Hematopoietic multipotent progenitor cell treated with erythropoietin and hydrocortisone succinate and interleukin-3 and kit ligand, for 17 days (in vitro differentiated cells): ENCODE results near the gene RBL1.
"Not testable (repeated sequence)": the region's sequence is repeated elsewhere in the genome, so short reads cannot be mapped to it uniquely, and the experiment has no call there.

Source experiments
- DNase-seq: peaks from one replicate; pipeline ENCODE4 v3.0.0-alpha.2; 2015; ENCODE audit warnings: low spot score

Gene RBL1

GRCh38 chr20:37095599-37096414 lies at the start of gene RBL1:
Gene RBL1 (minus strand): TSS chr20:37095997. CDS start chr20:37095928, 69 bp downstream.
- DNase-seq = peak; percentile 57

DNA sequence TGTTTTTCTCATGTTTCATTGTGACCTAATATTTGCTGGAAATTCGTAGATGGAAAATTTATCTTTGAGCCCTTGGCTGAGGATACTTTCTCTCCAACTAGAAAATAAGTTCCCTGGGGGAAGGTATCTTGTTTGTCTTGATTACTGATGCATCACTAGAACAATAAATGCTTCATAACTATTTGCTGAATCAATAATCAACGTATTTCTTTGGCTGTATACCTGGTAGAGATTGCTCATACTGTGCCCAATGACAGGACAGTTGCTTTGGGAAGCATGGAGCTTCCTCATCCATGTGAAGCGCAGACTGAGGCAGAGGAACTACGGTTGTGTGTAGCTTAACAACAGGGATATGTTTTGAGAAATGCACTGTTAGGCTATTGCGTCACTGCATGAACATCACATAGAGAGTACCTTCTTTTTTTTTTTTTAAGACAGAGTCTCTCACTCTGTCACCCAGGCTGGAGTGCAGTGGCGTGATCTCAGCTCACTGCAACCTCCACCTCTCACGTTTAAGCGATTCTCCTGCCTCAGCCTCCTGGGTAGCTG lies 49.1 kb upstream of the RBL1 start:
- no peak for DNase-seq

DNA sequence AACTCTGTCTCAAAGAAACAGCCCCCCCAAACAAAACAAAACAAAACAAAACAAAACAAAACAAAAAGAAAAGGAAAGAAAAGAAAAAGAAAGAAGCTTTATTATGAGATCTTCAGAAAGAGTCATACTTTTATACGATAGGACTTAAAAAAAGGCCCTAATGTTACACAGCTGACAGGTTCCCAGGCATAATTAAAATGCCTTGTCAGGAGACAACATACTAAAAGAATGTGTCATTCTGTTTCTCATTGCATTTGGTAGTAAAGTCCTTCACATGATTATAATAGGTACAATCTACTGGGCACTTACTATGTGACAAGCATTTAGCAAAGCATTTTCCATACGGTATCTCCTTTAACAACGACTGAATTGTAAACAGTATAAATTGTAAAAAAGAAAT lies 46.9 kb upstream of the RBL1 start:
- no peak for DNase-seq

DNA sequence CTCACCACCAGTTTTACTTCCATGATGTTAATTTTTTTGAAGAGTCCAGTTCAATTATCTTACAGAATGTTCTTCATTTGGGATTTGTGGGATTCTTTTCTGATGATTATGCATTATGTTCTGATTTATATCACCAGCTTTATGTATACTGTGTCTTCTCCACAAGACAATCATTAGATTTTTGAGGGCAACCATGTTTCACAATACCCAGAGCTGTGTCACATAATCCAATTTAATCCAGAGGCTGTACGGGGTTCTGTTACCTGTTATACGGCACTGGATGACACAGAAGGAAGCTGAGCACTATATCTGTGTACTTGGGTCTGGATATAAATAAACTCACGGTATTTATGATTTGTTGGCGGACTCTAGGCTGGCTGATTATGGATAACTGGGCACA lies 41.8 kb upstream of the RBL1 start:
- DNase-seq = no peak

- no peak for DNase-seq
Measured at GRCh38 chr20:37133952-37134351, 38.2 kb upstream of the RBL1 start.

DNA sequence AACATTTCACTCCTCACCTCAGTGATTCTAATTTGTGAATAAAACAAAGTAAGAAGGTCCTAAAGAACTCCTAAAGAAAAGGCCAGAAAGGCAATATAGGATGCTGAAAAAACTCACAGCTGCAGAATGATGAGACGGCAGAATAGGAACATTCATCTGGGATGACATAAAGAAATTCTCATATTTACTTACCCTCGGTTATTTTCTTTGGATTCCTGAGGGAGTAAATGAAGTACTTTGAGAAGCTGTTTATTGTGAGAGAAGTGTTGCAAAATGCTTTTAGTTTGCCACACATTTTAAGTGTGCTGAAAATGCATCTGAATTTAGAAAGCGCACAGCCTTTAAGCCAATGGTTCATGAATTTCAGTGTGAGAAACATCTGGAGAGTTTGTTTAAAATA lies 35.7 kb upstream of the RBL1 start:
- DNase-seq = no peak

DNA sequence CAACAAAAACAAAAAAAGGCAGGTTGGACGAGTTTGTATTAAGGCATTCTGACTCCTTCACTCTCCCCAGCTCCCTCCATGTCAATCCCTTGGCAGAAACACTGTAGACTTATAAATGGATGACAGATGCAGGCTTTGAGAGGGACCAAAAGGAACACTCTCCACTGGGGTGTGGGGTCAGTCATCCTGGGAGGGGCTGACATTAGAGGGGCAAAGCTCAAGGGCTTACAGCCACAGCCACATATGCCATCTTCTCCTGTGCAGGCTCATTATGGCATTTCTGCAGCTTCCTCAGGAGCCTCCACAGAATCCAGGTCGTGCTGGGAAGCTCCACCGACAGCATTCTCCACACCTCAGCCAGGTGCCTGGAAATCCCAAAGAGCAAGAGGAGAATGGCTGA lies 33.0 kb upstream of the RBL1 start:
- no peak for DNase-seq

DNA sequence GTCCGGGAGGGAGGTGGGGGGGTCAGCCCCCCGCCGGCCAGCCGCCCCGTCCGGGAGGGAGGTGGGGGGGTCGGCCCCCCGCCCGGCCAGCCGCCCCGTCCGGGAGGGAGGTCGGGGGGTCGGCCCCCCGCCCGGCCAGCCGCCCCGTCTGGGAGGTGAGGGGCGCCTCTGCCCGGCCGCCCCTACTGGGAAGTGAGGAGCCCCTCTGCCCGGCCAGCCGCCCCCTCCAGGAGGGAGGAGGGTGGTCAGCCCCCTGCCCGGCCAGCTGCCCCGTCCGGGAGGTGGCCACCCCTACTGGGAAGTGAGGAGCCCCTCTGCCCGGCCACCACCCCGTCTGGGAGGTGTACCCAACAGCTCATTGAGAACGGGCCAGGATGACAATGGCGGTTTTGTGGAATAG lies 30.5 kb upstream of the RBL1 start:
- not testable (repeated sequence) for DNase-seq

- no peak for DNase-seq
Measured at GRCh38 chr20:37123441-37123840, 27.6 kb upstream of the RBL1 start.

DNA sequence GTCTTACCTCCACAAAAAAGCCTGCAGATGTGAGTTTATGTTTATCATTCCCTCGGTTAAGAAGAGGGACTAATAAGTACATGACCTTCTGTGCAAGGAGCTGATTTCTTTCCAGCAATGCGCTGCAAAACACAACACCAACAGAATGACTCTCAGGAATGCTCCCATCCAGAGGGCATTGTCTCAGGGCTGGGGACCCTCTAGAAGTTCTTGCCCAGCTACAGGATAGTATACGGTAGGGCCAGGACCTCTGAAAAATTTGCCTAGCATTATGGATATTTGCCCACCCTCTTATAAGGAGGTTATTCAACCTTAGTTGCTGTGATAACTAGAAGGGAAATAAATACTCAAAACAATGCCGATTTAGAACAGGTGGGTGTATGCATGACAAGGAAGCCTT lies 24.7 kb upstream of the RBL1 start:
- no peak for DNase-seq

DNA sequence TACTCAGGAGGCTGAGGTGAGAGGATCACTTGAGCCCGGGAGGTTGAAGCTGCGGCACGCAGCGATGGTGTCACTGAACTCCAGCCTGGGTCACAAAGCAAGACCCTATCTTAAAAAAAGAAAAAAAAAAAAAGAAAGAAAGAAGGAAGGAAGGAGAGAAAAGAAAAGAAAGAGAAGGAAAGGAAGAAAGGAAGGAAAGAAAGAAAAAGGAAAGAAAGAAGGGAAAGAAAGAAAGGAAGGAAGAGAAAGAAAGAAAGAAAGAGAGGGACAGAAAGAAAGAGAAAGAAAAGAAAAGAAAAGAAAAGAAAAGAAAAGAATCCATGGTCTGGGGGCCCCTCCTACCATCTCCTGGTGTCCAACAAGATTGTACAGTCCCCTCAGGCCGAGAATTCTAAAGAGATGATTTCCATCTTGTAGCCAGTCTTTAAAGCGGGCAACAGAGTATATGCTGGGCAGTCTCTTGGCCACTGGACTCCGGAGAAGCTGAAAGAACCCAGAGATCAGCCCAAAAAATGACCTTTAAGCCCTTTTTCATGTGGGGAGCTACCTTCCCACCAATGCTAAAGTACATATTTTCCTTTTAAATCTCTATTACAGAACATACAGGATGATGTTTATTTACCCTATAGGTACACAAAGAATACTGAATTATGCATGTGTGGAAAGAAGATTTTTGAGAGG lies 23.7 kb upstream of the RBL1 start:
- no peak for DNase-seq

DNA sequence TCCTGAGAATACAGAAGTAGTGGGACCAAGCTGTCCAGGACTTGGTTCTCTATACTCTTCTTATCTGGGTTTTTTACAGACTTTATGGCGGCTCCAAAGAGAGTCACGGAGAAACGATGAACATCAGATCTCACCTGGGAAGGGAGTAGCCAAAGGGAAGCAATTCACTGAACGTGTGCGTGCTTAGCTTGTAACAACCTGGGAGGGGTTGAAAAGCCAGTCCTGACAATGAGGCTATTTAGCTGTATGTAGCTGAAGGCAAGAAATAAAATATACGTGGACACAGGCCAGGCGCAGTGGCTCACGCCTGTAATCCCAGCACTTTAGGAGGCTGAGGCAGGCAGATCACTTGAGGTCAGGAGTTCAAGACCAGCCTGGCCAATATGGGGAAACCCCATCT lies 18.2 kb upstream of the RBL1 start:
- no peak for DNase-seq

GRCh38 chr20:37111926-37112455 lies 16.2 kb upstream of the RBL1 start:
- DNase-seq = no peak

DNA sequence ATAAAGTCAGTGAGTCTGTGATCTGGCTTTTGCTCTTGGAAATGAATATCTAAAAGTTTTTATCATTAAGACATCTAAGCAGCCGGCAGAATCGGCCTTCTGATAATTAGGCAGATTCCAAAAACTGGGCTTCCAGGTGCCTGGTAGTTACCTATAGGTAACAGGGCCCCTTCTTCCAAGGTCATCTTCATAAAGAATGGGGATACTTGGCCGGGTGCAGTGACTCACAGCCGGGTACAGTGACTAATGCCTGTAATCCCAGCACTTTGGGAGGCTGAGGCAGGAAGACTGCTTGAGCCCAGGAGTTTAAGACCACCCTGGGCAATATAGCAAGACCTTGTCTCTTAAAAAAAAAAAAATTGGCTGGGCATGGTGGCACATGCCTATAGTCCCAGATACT lies 12.9 kb upstream of the RBL1 start:
- no peak for DNase-seq

GRCh38 chr20:37102571-37102970 lies 6.8 kb upstream of the RBL1 start:
- no peak for DNase-seq

DNA sequence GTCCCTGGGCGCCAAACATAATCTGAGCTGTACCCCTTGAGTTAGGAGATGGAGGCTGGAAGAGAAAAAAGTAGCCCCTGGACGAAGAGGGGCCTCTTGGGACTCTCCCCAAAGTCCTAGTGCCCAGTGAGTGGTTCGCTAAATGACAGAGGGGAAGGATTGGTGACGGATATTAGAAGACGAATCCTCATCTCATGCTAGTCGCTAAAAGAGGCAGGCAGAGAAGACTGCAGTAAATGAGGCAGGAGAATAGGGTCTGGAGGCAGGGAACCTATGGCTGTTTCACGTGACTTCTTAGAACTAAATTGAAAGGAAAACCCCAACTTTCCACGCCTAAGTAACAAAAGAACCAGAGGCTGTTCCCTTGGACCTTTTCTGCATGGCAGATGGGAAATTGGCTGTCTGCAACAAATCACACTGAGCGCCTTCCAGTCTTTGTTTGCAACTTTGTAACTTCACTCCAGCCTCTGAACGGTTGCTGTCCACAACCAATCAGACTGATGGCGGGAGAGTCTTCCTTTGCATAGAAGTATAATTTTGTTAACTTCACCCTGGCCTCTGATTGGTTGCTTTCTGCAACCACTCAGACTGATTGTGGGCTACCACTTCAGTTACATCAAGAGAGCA lies 731 bp upstream of the RBL1 start:
- no peak for DNase-seq

GRCh38 chr20:37095108-37095598 lies 644 bp downstream of the RBL1 start:
- DNase-seq = peak; percentile 17

DNA sequence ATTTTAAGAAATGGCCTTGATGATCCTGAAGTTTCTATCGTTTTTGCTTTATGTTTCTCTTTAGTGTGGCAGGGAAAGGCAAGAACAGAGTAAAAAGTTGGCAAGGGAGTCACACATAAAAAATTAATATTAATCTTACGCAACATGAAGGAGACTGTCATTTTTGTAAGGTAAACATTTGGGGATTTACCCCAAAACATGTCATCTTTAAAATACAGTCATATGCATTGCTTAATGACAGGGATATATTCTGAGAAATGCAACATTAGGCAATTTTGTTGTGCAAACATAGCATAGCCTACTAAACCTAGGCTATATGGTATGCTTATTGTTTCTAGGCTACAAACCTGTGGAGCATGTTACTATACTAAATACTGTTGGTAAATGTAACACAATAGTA lies 5.4 kb downstream of the RBL1 start:
- DNase-seq = no peak

GRCh38 chr20:37081717-37082289 lies 14.0 kb downstream of the RBL1 start:
- DNase-seq = no peak

DNA sequence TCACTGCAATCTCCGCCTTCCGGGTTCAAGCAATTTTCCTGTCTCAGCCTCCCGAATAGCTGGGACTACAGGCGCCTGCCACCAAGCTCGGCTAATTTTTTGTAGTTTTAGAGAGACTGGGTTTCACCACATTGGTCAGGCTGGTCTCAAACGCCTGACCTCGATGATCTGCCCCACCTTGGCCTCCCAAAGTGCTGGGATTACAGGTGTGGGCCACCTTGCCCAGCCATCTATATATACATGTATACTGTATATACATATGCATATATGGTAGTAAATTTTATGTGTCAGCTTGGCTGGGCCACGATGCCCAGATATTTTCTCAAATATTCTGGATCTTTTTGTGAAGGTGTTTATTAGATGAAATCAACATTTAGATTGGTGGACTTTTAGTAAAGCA lies 18.8 kb downstream of the RBL1 start:
- DNase-seq = no peak

GRCh38 chr20:37075932-37076685 lies 19.7 kb downstream of the RBL1 start:
- no peak for DNase-seq
